ENCODE measurements around the gene ERCC3.
"Not testable (repeated sequence)": the region's sequence is repeated elsewhere in the genome, so short reads cannot be mapped to it uniquely, and the experiment has no call there.

Gene ERCC3

GRCh38 chr2:127254386-127254981 is 39.5 kb downstream of the ERCC3 start:
- TF ChIP-seq CTCF (IDR thresholded peaks at IDR 0.05; ENCODE audit: insufficient read depth, low read length, poor library complexity, severe bottlenecking): no peak
- Histone ChIP-seq H3K4me3 (replicated peaks; ENCODE audit: low read depth, low read length) (no peak overlapping the region), H3K36me3 (ENCODE audit: control insufficient read depth, insufficient read depth, low read length) (peaks cover 16% of the 10 kb centered on the region), H3K27me3 (replicated peaks; ENCODE audit: control insufficient read depth, insufficient read depth, low read length) (no peaks in the 10 kb centered on the region)
- DNase-seq (ENCODE audit: extremely low read depth, insufficient read length): no peak

- H3K36me3 ChIP-seq (ENCODE audit: control insufficient read depth, insufficient read depth, low read length); H3K4me3 ChIP-seq (replicated peaks; ENCODE audit: low read depth, low read length); DNase-seq (ENCODE audit: extremely low read depth, insufficient read length); H3K27me3 ChIP-seq (replicated peaks; ENCODE audit: control insufficient read depth, insufficient read depth, low read length): not testable (repeated sequence)
Observed at GRCh38 chr2:127241184-127241583, 52.8 kb downstream of the ERCC3 start.

- DNase-seq (ENCODE audit: extremely low read depth, insufficient read length): no peak
- no peaks in the 10 kb centered on the region for H3K27me3 ChIP-seq (replicated peaks; ENCODE audit: control insufficient read depth, insufficient read depth, low read length)
- H3K36me3 ChIP-seq (ENCODE audit: control insufficient read depth, insufficient read depth, low read length): no peaks in the 10 kb centered on the region
- no peak overlapping the region for H3K4me3 ChIP-seq (replicated peaks; ENCODE audit: low read depth, low read length)
- TF ChIP-seq CTCF (IDR thresholded peaks at IDR 0.05; ENCODE audit: insufficient read depth, low read length, poor library complexity, severe bottlenecking): no peak
Observed at GRCh38 chr2:127239395-127239794, 54.5 kb downstream of the ERCC3 start.

GRCh38 chr2:127237768-127238167 is 56.2 kb downstream of the ERCC3 start:
- not testable (repeated sequence) for H3K36me3 ChIP-seq (ENCODE audit: control insufficient read depth, insufficient read depth, low read length); H3K27me3 ChIP-seq (replicated peaks; ENCODE audit: control insufficient read depth, insufficient read depth, low read length); DNase-seq (ENCODE audit: extremely low read depth, insufficient read length); H3K4me3 ChIP-seq (replicated peaks; ENCODE audit: low read depth, low read length)

GRCh38 chr2:127235082-127235702 is 58.8 kb downstream of the ERCC3 start:
- no peak overlapping the region for H3K4me3 ChIP-seq (replicated peaks; ENCODE audit: low read depth, low read length)
- no peaks in the 10 kb centered on the region for H3K36me3 ChIP-seq (ENCODE audit: control insufficient read depth, insufficient read depth, low read length)
- TF ChIP-seq CTCF (IDR thresholded peaks at IDR 0.05; ENCODE audit: insufficient read depth, low read length, poor library complexity, severe bottlenecking): no peak
- DNase-seq (ENCODE audit: extremely low read depth, insufficient read length): no peak
- no peaks in the 10 kb centered on the region for H3K27me3 ChIP-seq (replicated peaks; ENCODE audit: control insufficient read depth, insufficient read depth, low read length)

- DNase-seq (ENCODE audit: extremely low read depth, insufficient read length): no peak
- no peak for TF ChIP-seq CTCF (IDR thresholded peaks at IDR 0.05; ENCODE audit: insufficient read depth, low read length, poor library complexity, severe bottlenecking)
- no peaks in the 10 kb centered on the region for H3K36me3 ChIP-seq (ENCODE audit: control insufficient read depth, insufficient read depth, low read length)
- H3K27me3 ChIP-seq (replicated peaks; ENCODE audit: control insufficient read depth, insufficient read depth, low read length): no peaks in the 10 kb centered on the region
- H3K4me3 ChIP-seq (replicated peaks; ENCODE audit: low read depth, low read length): no peak overlapping the region
Observed at GRCh38 chr2:127233710-127234109, 60.2 kb downstream of the ERCC3 start.
